GDM1 (cell line): ENCODE data around the gene HHIPL1.

Source experiments
- DNase-seq: peaks from one replicate; lab custom pipeline; 2025; lab: John Stamatoyannopoulos, UW

The HHIPL1 gene

GRCh38 chr14:99716091-99716849, 71.3 kb downstream of the HHIPL1 start:
- no peak for DNase-seq

- DNase-seq = no peak
Observed at GRCh38 chr14:99716850-99717681, 72.1 kb downstream of the HHIPL1 start.

- DNase-seq = no peak
Observed at GRCh38 chr14:99717682-99718013, 72.7 kb downstream of the HHIPL1 start.

GRCh38 chr14:99718031-99718810, 73.3 kb downstream of the HHIPL1 start:
- no peak for DNase-seq

- no peak for DNase-seq
Observed at GRCh38 chr14:99718811-99719192, 73.9 kb downstream of the HHIPL1 start.

- no peak for DNase-seq
Observed at GRCh38 chr14:99720941-99721791, 76.2 kb downstream of the HHIPL1 start.

GRCh38 chr14:99721792-99722516, 77.0 kb downstream of the HHIPL1 start:
- no peak for DNase-seq

- no peak for DNase-seq
Observed at GRCh38 chr14:99722741-99723140, 77.8 kb downstream of the HHIPL1 start.

- no peak for DNase-seq
Observed at GRCh38 chr14:99724196-99724891, 79.4 kb downstream of the HHIPL1 start.

- no peak for DNase-seq
Observed at GRCh38 chr14:99724939-99725773, 80.2 kb downstream of the HHIPL1 start.

GRCh38 chr14:99725774-99726537, 81.0 kb downstream of the HHIPL1 start:
- DNase-seq = no peak

GRCh38 chr14:99726538-99727095, 81.7 kb downstream of the HHIPL1 start:
- DNase-seq = no peak

- DNase-seq = no peak
Observed at GRCh38 chr14:99727096-99727870, 82.4 kb downstream of the HHIPL1 start.

GRCh38 chr14:99728231-99728920, 83.4 kb downstream of the HHIPL1 start:
- DNase-seq = no peak

- no peak for DNase-seq
Observed at GRCh38 chr14:99728981-99729451, 84.1 kb downstream of the HHIPL1 start.
